DND-41 (cell line): Measurements from ENCODE around the gene RGS3.
"Not testable (repeated sequence)": the region's sequence is repeated elsewhere in the genome, so short reads cannot be mapped to it uniquely, and the experiment has no call there.

Experiments
- ATAC-seq: fragments of 200-7000 bp; cut with Tn5 transposase; 3 replicates; pipeline ENCODE4 v1.9.1; 2021; ENCODE audit warnings: low read depth; ENCODE audit not compliant: insufficient read depth
- DNase-seq: peaks from one replicate; pipeline ENCODE4 v3.0.0-alpha.2; 2020
- H2AFZ ChIP-seq: 2 replicates; pipeline ENCODE4 v1.6.0; 2012; ENCODE audit warnings: low read depth, low read length
- H3K27ac ChIP-seq: 2 replicates; pipeline ENCODE4 v1.5.1; 2012; ENCODE audit warnings: low read length, inconsistent platforms
- H3K27me3 ChIP-seq: fragments of 200-600 bp; sonication (generic); 2 replicates; pipeline ENCODE4 v1.6.0; 2012; ENCODE audit warnings: low read length, mild to moderate bottlenecking, inconsistent platforms; ENCODE audit not compliant: insufficient read depth, poor library complexity
- H3K36me3 ChIP-seq: 2 replicates; pipeline ENCODE4 v1.5.1; 2012; ENCODE audit warnings: low read length, inconsistent platforms; ENCODE audit not compliant: insufficient read depth
- H3K4me1 ChIP-seq: 2 replicates; pipeline ENCODE4 v1.5.1; 2012; ENCODE audit warnings: mild to moderate bottlenecking, low read length; ENCODE audit not compliant: insufficient read depth
- H3K4me2 ChIP-seq: 2 replicates; pipeline ENCODE4 v1.6.0; 2012; ENCODE audit warnings: mild to moderate bottlenecking, moderate library complexity, low read length, inconsistent platforms; ENCODE audit not compliant: insufficient read depth
- H3K4me3 ChIP-seq, 2 experiments: fragments of 200-600 bp in 1 of 2; shearing (Covaris generic) in 1 of 2; 2 replicates each; pipeline ENCODE4 v1.5.1; 2012 to 2016; ENCODE audit warnings: inconsistent platforms in 2 of 2, low read length in 2 of 2, mild to moderate bottlenecking in 2 of 2, low read depth in 1 of 2, moderate library complexity in 1 of 2
- H3K79me2 ChIP-seq: 2 replicates; pipeline ENCODE4 v1.6.0; 2012; ENCODE audit warnings: low read length, inconsistent platforms; ENCODE audit not compliant: insufficient read depth
- H3K9ac ChIP-seq: 2 replicates; pipeline ENCODE4 v1.6.0; 2012; ENCODE audit warnings: low read depth, mild to moderate bottlenecking, inconsistent platforms, low read length, moderate library complexity
- H3K9me3 ChIP-seq: 2 replicates; pipeline ENCODE4 v1.5.1; 2012; ENCODE audit warnings: low read length, moderate library complexity, mild to moderate bottlenecking, inconsistent platforms; ENCODE audit not compliant: insufficient read depth, severe bottlenecking
- H4K20me1 ChIP-seq: 2 replicates; pipeline ENCODE4 v1.6.0; 2012; ENCODE audit warnings: low read length; ENCODE audit not compliant: insufficient read depth
- CTCF ChIP-seq: IDR thresholded peaks from 2 replicates; pipeline ENCODE4 v1.5.1; 2012; ENCODE audit warnings: borderline replicate concordance, low read length, moderate library complexity, mild to moderate bottlenecking; ENCODE audit not compliant: poor library complexity, severe bottlenecking; ENCODE audit errors: extremely low read depth
- EZH2 ChIP-seq: IDR thresholded peaks from 3 replicates; pipeline ENCODE4 v1.6.1; 2012; ENCODE audit warnings: borderline replicate concordance, low read depth, mild to moderate bottlenecking, moderate library complexity, low read length, inconsistent platforms; ENCODE audit not compliant: severe bottlenecking

RGS3 gene

DNA sequence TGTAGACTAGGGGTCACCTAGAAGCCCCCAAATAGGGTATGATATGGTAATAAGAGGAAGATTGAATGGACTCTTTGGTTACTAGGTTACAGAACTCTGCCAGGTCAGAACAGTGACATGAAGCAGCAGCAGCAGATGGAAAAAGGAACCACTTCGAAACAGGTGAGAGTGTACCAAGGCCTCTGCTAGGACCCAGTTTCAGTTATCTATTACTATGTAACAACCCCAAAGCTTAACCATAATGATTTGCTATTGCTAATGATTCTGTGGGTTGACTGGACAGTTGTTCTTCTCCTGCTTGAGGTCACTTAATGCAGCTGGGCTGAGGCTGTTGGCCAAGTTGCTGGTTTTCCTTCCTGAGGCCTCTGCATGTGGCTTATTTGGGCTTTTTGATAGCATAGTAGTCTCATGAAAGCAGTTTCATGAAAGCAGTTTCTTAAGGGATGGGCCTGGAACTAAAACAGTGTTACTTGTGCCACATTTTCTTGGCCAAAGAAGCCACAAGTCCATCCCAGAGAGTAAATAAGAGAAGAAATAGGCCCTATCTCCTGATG lies 35.4 kb upstream of the RGS3 start:
- Histone ChIP-seq H3K9ac (no peak overlapping the region), H3K27ac (no peak overlapping the region), H3K9me3 (no peaks in the 10 kb centered on the region), H3K27me3 (no peaks in the 10 kb centered on the region), H3K4me3 (no peak overlapping the region), H2AFZ (no peak overlapping the region), H3K4me2 (no peak overlapping the region), H3K79me2 (no peaks in the 10 kb centered on the region), H3K36me3 (no peaks in the 10 kb centered on the region), H4K20me1 (no peaks in the 10 kb centered on the region), H3K4me1 (no peaks in the 10 kb centered on the region)
- TF ChIP-seq EZH2 (no peak), CTCF (no peak)
- DNase-seq (no peak), ATAC-seq (no peak)

DNA sequence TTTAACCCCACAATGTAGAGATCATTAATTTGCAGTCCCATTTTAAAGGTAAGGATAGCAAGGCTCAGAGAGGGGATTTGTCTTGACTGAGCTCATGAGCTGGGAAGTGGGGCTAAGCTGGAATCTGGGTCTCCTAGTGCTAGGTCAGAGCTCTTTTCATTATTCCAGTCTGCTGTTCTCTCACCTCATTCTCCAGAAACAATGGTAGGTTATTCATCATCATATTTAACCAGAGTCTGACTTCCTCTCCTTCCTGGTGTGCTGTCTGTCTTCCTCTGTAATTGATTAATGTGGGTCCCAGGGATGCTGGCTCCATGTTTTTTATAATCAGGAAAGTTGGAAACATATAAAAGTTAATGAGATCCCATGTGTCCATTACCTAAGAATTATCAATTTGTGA lies 32.3 kb upstream of the RGS3 start:
- H3K79me2 ChIP-seq, result no peaks in the 10 kb centered on the region
- no peak for ATAC-seq
- TF ChIP-seq CTCF (no peak), EZH2 (no peak)

DNA sequence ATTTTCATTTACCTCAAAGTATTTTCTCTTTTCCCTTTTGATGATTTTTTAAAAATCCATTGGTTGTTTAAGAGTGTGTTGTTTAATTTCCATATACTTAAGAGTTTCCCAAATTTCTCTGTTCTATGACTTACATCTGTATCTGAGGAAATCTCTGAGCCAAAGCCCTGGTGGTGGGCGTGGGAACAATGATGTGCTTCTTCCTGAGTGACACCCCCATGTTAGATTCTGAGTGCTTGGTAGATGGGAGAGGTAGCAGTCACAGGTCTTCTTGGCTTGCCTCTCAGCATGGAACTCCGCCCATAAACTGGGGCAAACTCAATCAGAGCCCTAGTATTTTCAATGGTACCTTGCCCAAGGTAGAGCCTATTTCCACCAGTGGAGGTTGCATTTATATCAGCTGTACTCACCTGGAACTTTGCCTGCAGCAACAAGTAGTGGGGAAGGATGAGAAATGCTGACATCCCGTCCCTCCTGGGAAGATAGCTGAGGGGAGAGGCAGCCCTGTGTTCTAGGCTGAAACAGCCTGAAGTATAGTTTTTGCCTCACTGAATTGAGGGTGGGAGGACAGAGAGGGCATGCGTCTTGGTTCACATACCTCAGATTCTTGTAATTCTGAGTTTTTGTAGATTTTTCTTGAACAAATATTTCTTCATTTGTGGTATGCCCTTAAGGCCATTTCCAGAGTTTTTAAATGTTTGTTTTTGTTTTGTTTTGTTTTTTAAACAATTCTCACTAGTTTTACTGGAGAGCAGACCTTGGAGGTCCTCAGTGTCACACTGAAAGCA lies 26.6 kb upstream of the RGS3 start:
- H3K4me3 ChIP-seq, result no peak overlapping the region
- no peaks in the 10 kb centered on the region for H3K36me3 ChIP-seq
- no peaks in the 10 kb centered on the region for H3K9me3 ChIP-seq
- no peak overlapping the region for H3K27ac ChIP-seq
- H3K4me1 ChIP-seq, result no peaks in the 10 kb centered on the region
- TF ChIP-seq EZH2 (no peak), CTCF (no peak)
- ATAC-seq (no peak), DNase-seq (no peak)
- no peak overlapping the region for H3K4me2 ChIP-seq
- H3K79me2 ChIP-seq, result no peaks in the 10 kb centered on the region
- H2AFZ ChIP-seq, result no peak overlapping the region
- H4K20me1 ChIP-seq, result no peaks in the 10 kb centered on the region
- no peak overlapping the region for H3K9ac ChIP-seq
- H3K27me3 ChIP-seq, result no peaks in the 10 kb centered on the region

More for the DNA sequence above, 32.3 kb upstream of the RGS3 start:
- Histone ChIP-seq H3K36me3 (no peaks in the 10 kb centered on the region), H3K4me1 (no peaks in the 10 kb centered on the region), H3K9ac (no peak overlapping the region), H3K27me3 (no peaks in the 10 kb centered on the region), H4K20me1 (no peaks in the 10 kb centered on the region), H3K4me2 (no peak overlapping the region), H3K9me3 (no peaks in the 10 kb centered on the region), H2AFZ (no peak overlapping the region), H3K27ac (no peak overlapping the region), H3K4me3 (no peak overlapping the region)
- DNase-seq, result no peak

GRCh38 chr9:113437716-113438115 lies 25.8 kb upstream of the RGS3 start:
- H3K36me3 ChIP-seq, result not testable (repeated sequence)

More at GRCh38 chr9:113437716-113438115, 25.8 kb upstream of the RGS3 start:
- not testable (repeated sequence) for H3K79me2 ChIP-seq, H3K4me1 ChIP-seq, H3K9ac ChIP-seq, DNase-seq, H4K20me1 ChIP-seq, H2AFZ ChIP-seq, H3K27ac ChIP-seq, H3K9me3 ChIP-seq, H3K4me2 ChIP-seq, H3K27me3 ChIP-seq, ATAC-seq, H3K4me3 ChIP-seq
